K562 (cell line): ENCODE results near the gene SLC25A11. TPM values are rescaled to one million over a fixed set of nuclear protein-coding genes. Genes with fewer than 3 reads are reported as not detected.

Source experiments
- CHD1 ChIP-seq: fragments of 200-600 bp; sonication (generic); IDR thresholded peaks from one replicate; pipeline ENCODE4 v1.6.1; 2012; ENCODE audit warnings: mild to moderate bottlenecking, moderate library complexity, low read length, inconsistent platforms
- FOXP4 ChIP-seq: sonication (generic); formaldehyde crosslinking; IDR thresholded peaks from 2 replicates; pipeline ENCODE4 v1.8.0; 2022; ENCODE audit warnings: mild to moderate bottlenecking, missing genetic modification reagents, borderline replicate concordance
- GATAD2A ChIP-seq: fragments of 450-650 bp; IDR thresholded peaks from 2 replicates; pipeline ENCODE4 v1.6.1; 2017
- IRF1 ChIP-seq: sonication (generic); formaldehyde crosslinking; IDR thresholded peaks from 2 replicates; pipeline ENCODE4 v1.8.0; 2022; ENCODE audit warnings: missing genetic modification reagents, mild to moderate bottlenecking, borderline replicate concordance
- KHSRP ChIP-seq: fragments of 450-650 bp; IDR thresholded peaks from 2 replicates; pipeline ENCODE4 v1.6.1; 2017
- NKRF ChIP-seq: fragments of 450-650 bp; IDR thresholded peaks from 2 replicates; pipeline ENCODE4 v1.6.1; 2016; ENCODE audit warnings: borderline replicate concordance
- PREB ChIP-seq: sonication (generic); formaldehyde crosslinking; IDR thresholded peaks from 2 replicates; pipeline ENCODE4 v1.8.1; 2023; ENCODE audit warnings: mild to moderate bottlenecking, missing genetic modification reagents
- RBM34 ChIP-seq: fragments of 200-400 bp; formaldehyde crosslinking; IDR thresholded peaks from 2 replicates; pipeline ENCODE4 v1.6.1; 2018; ENCODE audit warnings: low read length, borderline replicate concordance; ENCODE audit not compliant: insufficient read depth
- ZBTB12 ChIP-seq: fragments of 250-450 bp; sonication (Bioruptor Pico); IDR thresholded peaks from 2 replicates; pipeline ENCODE4 v1.4.0; 2020
- ZNF407 ChIP-seq: fragments of 450-650 bp; IDR thresholded peaks from 2 replicates; pipeline ENCODE4 v1.6.1; 2016; ENCODE audit warnings: low read depth
- polyA plus RNA-seq, 8 experiments: library from polyadenylated mRNA; depleted of rRNA in 4 of 8; stranded (reverse) in 5 of 8; unstranded in 3 of 8; fragments of >200 nt; fragmentation: Nextera tagmentation in 2 of 8; fragmentation: Illumina TruSeq in 1 of 8; extraction: Ambion mirVana in 2 of 8; extraction: Trizol in 1 of 8; gene quantifications; 2 replicates each; pipeline versions ENCODE4 v1.2.1 to v1.2.3, GENCODE V29; 2011 to 2014; ENCODE audit warnings: inconsistent platforms in 1 of 8, missing spikeins in 1 of 8
- total RNA-seq, 7 experiments: library from RNA; depleted of rRNA in 6 of 7; stranded (reverse); fragments of >200 nt in 6 of 7; fragmentation: Illumina TruSeq in 2 of 7; extraction: Trizol in 2 of 7; gene quantifications; 2 replicates each; pipeline versions ENCODE4 v1.2.1 to v1.2.3, GENCODE V29; 2011 to 2021; ENCODE audit warnings: low replicate concordance in 1 of 7

Gene SLC25A11
- total and polyA plus RNA-seq, 9 of the 15 experiments (the other 6 are each of a cell fraction or from before 2014, with no cell fraction given), result 3.1 to 56.7 (median 32.9) TPM

GRCh38 chr17:4967539-4968485 is 28.0 kb upstream of the SLC25A11 start, which contains the start of gene SPAG7 (continued):
- TF ChIP-seq ZBTB12, result no peak
- TF ChIP-seq NKRF, result peak; percentile 24; the same call in 1 of the 2 replicates
- no peak for TF ChIP-seq PREB
- no peak for TF ChIP-seq KHSRP
- no peak for TF ChIP-seq ZNF407
- TF ChIP-seq FOXP4 (CRISPR knock-in tag), result no peak
- peak; percentile 17 for TF ChIP-seq CHD1
- no peak for TF ChIP-seq RBM34
- no peak for TF ChIP-seq IRF1 (CRISPR knock-in tag)
- no peak for TF ChIP-seq GATAD2A
